DMS53 (cell line): ENCODE data around the gene CUBN.
A peak's percentile ranks its signal among the peaks of the same experiment; 100 is the strongest.

Experiments used
- DNase-seq: peaks from one replicate; lab custom pipeline; 2025; lab: John Stamatoyannopoulos, UW

The CUBN gene

DNA sequence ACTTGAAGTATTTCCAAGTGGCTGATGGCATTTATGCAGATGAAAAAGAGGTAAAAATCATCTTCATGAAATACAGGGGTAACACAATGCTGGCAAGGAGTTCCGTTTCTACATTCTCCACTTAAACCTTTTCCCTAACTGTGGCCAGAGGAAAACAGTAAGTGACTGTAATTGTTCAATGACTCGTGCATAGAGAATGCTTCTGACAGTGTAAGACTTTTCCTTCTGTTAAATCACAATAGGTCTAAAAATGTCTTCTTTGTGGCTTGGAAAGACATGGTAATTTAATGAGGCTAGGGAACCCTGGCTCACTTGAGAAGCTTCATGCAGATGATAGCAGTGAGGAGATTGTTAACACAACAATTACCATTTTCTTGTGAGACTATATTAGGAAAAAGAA is 262.1 kb downstream of the CUBN start:
- peak; percentile 33 for DNase-seq

DNA sequence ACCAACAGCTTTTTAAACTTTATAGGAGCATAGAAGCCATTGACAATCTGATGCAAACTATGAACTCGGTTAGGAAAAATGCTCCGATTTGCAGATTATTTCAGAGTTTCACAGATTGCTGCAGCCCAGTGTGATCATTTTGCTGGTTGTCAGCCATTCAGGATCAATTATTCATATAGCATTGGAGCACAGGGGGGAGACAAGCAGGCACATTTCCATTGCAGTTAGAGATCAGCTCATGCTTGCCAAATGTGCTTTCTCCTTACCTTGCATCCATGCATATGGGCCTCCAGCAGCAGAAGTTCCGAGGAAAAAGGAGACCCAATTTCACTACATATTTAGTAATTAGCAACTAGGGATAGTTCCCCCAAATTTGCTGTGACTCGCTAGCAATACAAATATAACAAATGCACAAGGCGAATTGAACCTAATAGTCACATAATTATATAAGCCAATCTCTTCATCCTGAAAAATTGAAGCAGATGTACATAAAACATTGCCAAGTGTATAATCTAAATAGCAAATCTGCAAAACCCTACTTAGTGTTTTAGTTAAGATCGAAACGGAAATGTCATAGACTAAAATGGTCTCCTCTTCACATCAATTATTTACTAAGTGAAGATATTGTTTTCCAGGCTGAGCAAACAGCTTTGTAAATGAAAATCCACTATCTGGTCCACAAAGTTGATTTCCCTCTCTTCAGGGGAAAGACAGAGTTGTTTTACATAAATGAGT is 262.9 kb downstream of the CUBN start:
- DNase-seq: no peak

GRCh38 chr10:16865766-16866165 is 263.8 kb downstream of the CUBN start:
- no peak for DNase-seq

GRCh38 chr10:16863766-16864165 is 265.8 kb downstream of the CUBN start:
- no peak for DNase-seq

- DNase-seq: no peak
Measured at GRCh38 chr10:16857419-16857818, 272.2 kb downstream of the CUBN start.

DNA sequence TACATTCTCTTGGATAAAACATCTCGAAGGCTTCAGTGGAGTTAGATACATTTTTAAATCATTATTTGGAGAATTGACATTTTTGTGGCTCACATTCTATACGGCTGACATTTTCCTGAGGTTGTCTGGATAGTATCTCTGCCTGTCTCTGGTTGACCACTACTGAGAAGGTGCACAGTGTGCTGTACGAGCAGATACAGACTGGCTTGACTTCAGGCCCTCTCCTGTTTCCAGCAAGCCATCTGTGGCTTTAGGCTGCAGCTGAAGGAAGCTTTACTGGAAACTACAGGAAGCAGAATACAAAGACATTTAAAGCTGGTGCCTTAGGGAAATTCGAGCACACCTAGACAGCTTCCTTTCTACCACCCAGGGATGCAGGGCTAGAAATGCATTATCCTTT is 273.0 kb downstream of the CUBN start:
- no peak for DNase-seq

DNA sequence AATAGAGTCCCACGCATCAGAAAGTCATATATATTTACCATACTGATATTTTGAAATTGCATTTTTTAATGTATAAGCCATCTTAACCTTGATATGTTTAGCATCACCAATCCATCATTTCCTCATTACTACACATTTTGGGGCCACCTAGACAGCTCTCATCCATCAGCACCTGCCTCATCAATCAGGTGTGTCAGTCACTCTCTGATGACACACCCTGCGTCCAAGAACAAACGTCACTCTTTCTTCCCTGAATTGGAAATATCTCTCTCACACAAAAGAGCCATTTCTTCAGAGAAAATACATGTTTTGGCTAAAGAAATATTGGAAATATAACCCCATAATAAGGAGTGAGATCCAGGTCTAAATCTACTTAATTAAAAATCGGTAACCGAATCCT is 273.5 kb downstream of the CUBN start:
- DNase-seq: peak; percentile 8

DNA sequence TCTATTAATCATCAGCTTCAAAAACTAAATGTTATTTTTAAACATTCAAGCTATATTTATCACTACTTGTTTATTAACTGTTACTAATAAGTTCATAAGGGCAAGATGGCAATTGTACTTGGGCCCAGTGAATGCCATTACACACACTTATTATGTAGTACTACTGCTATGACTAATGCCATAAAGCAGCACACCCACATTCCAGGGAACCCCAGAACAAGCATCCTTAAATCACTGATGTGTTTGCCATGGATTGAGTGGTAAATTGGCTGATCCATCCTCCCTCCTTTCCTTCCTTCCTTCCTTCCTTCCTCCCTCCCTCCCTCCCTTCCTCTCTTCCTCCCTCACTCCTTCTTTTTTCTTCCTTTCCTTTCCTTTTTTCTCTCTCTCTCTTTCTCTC is 275.0 kb downstream of the CUBN start:
- no peak for DNase-seq

GRCh38 chr10:16853809-16854208 is 275.8 kb downstream of the CUBN start:
- no peak for DNase-seq

DNA sequence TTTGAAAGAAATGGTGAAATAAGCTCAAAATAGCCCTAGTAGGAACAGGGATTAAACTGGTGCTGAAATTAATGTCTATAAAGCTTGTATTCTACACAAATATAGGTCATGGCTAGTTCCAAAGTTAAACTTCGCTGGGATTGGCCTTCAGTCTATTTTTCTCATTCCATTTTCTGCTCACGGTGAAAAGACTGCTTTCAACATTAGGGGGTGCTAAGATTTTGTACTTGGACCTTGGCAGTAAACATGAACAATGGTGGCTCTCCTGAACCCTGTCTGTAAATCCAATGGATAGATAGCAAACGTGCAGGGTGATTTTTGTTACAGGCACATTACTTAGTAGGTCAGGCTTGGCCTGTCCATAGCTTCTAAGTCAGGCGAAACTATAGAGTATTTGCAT is 276.4 kb downstream of the CUBN start:
- peak; percentile 60 for DNase-seq

GRCh38 chr10:16852624-16853023 is 277.0 kb downstream of the CUBN start:
- DNase-seq: no peak

DNA sequence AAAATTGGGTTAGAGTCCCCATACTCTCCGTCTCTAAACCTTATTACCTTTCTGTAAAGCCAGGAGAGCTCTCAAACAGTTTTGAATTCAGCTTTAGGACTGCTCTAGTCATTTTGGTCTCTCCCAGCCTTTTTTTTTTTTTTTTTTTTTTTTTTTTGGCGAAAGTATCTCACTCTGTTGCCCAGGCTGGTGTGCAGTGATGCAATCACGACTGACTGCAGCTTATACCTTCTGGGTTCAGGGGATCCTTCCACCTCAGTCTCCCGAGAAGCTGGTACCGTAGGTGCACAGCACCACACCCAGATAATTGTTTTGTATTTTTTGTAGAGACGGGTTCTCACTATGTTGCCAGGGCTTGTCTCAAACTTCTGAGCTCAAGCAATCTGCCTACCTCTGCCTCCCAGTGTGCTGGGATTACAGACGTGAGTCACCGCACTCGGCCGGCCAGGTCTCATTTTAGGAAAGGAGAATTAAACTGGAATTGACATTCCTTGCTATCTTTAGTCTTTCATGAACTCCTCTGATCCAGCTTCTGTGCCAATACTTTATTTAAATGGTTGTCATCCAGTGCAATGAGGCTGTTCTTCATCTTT is 281.0 kb downstream of the CUBN start:
- DNase-seq: no peak

DNA sequence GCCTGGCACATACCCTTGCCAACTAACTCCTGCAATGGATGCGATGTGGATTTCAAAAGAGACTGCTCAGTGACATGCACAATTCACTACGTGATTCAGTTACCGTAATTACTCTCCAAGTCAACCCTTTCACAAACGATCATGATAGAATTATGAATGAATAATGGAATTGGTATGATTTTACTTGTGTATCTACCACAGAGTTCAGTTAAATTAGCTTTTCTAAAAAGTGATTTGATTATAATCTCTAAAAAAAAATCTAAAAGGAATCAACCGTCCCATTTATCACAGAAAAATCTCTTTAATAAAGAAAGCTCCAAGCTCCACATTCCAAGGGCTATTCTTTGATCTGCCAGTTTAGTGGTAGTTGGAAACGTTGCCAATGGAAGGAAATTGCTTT is 282.0 kb downstream of the CUBN start:
- DNase-seq: no peak

DNA sequence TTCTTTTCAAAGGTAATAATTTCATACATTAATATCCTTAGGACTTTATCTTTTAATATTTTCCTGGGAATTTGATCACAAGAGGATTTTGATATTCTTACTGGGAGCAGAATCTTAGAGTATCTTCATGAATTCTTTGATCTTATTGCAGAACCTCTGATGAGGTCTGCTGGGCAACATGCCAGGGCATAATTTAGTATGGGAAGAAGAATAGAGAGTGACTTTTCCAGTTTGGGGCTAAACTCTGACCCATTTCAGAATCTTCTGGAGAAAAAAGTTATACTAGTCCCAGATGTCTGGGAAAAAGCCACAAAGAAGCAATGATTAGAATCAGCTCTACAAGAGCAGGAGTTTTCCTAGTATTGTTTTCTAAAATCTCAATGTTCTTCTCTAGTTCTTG is 284.4 kb downstream of the CUBN start:
- no peak for DNase-seq

DNA sequence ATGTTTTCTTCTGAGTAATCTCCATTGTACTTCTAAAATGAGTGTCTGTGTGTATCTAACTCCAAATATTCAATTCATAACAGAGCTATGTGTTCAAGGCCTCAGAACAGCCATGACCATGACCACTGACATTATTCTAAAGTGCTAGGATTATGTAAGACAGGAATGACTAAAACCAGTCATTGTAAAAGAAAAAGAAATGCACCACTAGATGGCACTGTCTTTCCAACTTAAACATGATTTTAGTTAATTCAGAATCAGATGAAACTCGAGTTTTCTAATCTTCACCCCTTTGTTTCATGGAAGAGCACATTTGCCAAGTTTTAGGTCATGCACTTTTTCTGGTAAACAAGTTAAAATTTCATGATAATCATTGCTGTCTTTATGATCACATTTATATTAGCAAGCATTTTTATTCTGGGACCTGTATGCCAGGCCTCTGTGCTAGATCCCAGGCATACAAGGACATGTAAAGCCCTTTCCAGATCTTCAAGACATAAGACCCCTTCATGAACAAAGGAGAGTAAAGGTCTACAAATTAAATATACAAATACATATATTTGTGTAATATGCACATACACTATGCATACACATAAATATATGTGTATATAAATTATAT is 286.2 kb downstream of the CUBN start:
- DNase-seq: peak; percentile 92

DNA sequence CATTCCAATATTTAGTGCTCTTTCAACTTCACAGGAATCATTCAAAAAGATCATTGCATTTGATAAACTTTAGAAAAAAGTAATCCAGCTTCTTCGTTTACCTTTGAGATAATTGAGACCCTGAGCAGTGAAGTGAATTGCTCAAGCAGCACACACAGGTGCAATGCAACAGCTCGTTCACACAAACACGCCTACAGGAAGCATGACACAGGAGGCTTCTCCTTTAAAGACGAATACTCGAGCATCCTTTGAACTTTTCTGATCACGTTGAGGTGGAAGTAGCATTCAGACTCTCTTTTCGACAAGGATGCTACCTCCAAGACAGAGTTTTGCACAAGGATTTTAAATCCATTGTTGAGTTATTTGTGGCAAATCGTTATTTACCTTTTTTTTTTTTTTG is 294.4 kb downstream of the CUBN start:
- DNase-seq: peak; percentile 17

DNA sequence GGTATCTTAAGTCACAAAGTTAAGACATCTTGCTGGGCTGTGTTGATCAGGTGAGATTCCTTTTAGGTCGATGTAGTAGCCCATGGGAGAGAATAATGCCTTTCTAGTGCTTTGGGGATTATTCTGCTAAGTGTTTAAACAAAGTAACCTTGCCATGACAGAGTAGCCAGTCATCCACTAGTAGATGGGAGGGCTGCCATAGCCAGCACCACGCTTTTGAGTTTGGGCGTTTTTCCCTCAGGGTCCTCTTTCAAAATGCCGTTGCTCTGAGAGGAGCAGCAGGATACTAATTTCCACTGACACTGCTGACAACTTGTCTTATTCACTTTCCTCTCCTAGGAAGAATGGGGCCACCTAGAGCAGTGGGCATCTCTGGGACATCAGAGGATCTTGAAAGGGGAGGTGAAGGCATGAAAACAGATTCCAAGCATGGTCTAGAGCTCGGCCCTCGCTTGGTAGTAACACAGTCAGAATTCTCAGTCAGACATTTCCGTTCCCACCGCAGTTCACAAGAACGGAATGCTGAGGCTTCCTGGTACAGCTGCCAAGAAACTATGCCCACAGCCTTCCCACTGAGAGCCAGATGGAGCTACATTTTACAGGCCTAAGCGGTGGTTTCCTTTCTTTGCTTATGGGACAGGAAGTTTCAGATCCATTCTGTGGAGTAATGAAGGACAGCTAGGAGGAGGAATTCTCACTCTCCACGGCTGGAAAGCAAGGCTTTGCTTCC is 297.1 kb downstream of the CUBN start:
- no peak for DNase-seq

DNA sequence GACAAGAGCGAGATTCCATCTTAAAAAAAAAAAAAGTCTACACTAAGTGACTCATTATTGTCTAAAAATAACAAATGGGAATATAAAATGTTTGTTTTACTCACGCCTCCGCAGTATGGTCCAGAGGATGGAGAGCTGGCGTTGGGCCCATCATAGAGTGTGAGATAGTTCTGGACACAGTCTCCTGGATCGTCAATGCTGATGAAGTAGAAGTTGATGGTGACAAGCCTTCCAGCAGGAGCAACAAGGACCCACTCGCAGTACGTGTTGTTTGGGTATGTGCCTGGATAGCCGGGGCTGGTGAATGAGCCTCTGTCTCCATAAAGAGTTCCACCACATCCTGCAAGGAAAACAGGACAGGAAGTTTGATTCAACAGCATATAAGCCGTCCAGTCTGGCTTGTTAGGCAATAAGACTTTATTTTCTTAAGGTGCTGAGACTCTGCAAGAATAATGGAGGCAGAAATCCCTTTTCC is 300.9 kb downstream of the CUBN start:
- peak; percentile 48 for DNase-seq

DNA sequence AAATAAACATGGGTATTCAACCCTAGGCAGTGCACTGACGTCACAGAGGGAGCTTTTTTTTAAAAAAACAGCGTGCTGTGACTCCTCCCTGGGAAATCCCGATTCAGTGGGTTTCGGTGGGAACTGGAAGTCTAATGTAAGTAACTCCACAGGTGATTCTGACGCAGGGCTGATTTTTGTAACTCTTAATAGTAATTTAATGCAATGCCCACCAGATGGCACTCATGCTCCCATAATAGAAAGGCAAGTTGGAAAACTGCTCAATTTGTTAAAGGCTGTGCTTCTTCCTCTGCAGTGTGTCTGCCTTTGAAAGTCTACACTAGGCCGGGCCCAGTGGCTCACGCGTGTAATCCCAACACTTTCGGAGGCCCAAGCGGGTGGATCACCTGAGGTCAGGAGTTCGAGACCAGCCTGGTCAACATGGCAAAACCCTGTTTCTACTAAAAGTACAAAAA is 301.5 kb downstream of the CUBN start:
- peak; percentile 95 for DNase-seq

GRCh38 chr10:16827474-16827873 is 302.1 kb downstream of the CUBN start:
- DNase-seq: peak; percentile 33

DNA sequence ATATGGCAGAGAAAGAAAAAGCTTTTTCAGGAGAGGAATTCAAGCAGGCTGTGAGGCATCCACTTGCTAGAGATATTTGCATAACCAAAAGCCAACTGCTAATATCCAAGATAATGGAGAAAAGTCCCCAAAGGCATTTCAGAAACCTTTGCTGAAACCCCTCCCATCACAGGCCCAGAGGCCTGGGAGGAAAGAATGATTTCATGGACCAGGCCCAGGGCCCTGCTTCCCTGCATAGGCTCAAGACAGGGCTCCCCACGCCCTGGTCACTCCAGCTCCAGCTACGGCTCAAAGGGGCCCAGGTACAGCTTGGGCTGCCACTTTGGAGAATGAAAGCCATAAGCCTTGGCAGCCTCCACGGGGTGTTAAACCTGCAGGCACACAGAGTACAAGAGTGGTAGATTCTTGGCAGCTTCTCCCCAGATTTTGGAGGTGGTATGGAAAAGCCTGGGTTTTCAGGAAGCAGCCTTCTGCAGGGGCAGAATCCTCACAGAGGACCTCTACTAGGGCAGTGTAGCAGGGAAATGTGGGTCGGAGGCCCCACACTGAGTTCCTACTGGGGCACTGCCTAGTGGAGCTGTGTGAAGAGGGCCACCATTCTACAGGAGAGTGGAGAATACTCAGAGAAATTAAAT is 306.8 kb downstream of the CUBN start:
- DNase-seq: no peak

GRCh38 chr10:16822027-16822426 is 307.6 kb downstream of the CUBN start:
- no peak for DNase-seq
